Omental fat pad (tissue), 4 donors: Measurements from ENCODE around the gene RTL10. TPM values are rescaled to one million over a fixed set of nuclear protein-coding genes. Genes with fewer than 3 reads are reported as not detected.

ENCODE experiments used
- ATAC-seq: fragments of 150-250 bp; one replicate; pipeline ENCODE4 v1.9.1; 2016; ENCODE audit warnings: mild to moderate bottlenecking, moderate library complexity; ENCODE audit not compliant: low FRiP score
- DNase-seq: peaks from one replicate; pipeline ENCODE4 v3.0.0-alpha.2; 2019; ENCODE audit warnings: low spot score
- total RNA-seq, 4 donors: library from RNA; depleted of rRNA; stranded (reverse); fragments of >200 nt; gene quantifications; one replicate each; pipeline ENCODE4 v1.1.0, GENCODE V29; 2016
- TF ChIP-seq, protein P1 (sequence below), 3 donors: fragments of 450-650 bp; IDR thresholded peaks; one replicate each; pipeline ENCODE4 v1.5.1; 2016 to 2017; ENCODE audit warnings: antibody characterized with exemption in 3 of 3, mild to moderate bottlenecking in 3 of 3, moderate library complexity in 2 of 3

The RTL10 gene, protein sequence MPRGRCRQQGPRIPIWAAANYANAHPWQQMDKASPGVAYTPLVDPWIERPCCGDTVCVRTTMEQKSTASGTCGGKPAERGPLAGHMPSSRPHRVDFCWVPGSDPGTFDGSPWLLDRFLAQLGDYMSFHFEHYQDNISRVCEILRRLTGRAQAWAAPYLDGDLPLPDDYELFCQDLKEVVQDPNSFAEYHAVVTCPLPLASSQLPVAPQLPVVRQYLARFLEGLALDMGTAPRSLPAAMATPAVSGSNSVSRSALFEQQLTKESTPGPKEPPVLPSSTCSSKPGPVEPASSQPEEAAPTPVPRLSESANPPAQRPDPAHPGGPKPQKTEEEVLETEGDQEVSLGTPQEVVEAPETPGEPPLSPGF
- total RNA-seq = 10 to 100 TPM in 3 of 4 donors, 1 to 10 TPM in 1; 7.6 to 12.6 (median 10.4) TPM

DNA sequence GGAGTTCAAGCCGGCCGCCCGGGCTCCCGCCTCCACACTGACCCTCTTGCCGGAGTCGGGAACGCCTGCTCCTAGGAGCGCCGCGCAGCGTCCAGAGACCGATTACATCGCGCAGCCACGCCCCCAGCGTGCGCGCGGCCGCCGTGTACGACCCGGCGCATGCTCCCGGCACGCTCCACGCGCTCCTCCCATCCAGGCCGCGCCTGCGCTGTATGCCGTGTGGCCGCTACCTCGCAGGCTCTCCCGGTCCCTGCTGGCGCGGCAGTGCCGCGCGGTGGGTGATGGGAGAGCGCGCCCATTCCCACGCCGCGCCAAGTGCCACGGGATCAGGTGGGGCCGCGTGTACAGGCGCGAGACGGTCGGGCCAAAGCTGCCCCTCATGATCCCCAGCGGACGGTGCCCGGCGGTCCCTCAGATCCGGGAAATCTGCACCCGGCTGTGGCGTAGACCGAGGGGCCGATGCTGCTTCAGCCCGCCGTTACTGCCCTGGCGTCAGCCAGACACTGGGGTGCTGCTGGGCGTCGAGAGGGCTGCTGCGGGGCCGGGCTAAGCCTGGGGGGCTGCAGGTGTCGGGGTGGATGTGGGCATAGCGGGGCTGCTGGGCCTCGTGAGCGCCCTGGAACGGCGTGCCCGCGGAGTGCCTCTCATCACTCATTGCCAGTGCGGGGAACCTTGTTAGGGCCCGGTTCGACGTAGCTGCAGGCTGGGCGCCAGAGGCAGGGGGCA lies at the start of gene RTL10, which contains the start of gene GNB1L:
TSS of gene RTL10 (minus strand) at position 97 of the 726 bp plus-strand sequence. CDS start 2,613 bp downstream, outside the sequence.
TSS of gene GNB1L (minus strand) at position 97 of the 726 bp plus-strand sequence. CDS start 33,519 bp downstream, outside the sequence.
- ATAC-seq = peak; percentile 96
- DNase-seq = peak; percentile 79
- TF ChIP-seq, protein P1, sequence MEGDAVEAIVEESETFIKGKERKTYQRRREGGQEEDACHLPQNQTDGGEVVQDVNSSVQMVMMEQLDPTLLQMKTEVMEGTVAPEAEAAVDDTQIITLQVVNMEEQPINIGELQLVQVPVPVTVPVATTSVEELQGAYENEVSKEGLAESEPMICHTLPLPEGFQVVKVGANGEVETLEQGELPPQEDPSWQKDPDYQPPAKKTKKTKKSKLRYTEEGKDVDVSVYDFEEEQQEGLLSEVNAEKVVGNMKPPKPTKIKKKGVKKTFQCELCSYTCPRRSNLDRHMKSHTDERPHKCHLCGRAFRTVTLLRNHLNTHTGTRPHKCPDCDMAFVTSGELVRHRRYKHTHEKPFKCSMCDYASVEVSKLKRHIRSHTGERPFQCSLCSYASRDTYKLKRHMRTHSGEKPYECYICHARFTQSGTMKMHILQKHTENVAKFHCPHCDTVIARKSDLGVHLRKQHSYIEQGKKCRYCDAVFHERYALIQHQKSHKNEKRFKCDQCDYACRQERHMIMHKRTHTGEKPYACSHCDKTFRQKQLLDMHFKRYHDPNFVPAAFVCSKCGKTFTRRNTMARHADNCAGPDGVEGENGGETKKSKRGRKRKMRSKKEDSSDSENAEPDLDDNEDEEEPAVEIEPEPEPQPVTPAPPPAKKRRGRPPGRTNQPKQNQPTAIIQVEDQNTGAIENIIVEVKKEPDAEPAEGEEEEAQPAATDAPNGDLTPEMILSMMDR (IDR thresholded peaks at IDR 0.05) = no peak

DNA sequence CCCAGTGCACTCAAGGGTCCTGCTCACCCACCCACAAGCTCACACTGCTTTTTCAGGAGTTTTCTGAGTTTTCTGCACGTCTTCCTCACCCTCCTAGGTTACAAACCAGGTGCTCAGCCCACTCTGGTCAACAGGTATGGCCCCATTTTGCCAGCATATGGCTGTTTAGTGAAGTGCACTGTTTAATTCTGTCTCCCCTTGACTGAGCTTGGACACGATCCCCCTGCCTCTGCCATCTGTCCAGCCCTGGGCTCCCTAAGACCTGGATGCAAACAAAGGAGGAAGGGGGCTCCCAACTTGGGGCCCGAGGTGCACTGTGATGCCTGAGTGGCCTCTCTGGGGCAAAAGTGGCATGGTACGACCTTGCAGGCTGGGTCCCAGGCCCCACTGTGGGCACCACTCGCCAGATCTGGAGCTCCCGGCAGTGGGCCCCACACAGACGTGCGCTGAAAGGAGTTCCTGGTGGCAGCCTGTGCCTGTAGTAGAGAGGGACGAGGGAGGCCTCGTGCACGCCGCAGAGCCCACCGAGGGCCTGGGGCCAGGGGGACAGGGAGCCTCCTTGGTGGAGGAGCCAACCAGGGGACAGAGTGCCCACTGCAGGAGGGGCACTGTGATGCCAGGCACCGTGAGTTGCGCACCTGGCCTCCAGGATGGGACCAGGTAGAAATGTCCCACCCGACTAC lies 49.6 kb upstream of the RTL10 start:
- ATAC-seq (no peak), DNase-seq (no peak)
- TF ChIP-seq, protein P1 (IDR thresholded peaks at IDR 0.05) = no peak

DNA sequence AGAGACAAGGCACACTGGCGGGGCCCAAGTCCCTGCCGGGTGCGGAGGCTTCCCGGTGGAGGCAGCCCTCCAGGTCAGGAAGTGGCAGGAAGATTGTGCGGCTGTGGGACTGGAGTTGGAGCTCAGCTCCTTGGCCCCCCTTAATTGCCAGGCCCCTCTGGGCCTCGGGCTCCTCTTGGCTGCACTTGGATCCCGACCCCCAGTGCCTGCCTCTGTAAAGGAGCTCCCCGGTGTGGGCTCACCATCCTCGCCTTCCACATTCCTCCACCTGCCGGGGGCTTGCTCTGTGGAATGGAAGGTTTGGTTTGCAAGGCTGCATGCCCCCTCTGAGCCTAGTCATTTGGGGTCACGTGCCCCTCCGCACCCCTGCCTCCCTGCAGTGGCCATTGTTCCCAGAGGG lies 48.8 kb upstream of the RTL10 start:
- no peak for ATAC-seq
- no peak for DNase-seq
- TF ChIP-seq, protein P1 (IDR thresholded peaks at IDR 0.05) = no peak

DNA sequence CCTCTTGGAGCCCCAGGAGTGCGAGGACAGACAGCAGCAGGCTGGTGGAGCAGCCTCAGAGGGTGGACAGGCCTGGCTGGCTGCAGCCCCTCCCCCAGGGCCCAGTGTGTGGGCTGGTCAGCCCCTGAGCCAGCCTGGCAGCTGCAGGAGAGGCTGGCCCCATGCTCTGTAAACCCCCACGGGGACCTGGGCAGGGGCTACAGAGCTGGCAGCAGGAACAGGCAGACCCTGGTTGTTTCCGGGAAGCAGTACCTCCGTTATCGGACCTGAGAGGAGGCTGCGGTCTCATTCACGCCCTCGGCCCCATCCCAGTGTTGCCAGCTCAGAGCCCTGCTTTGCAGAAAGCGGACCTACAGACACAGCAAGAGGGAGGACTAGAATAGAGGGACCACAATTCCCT lies 48.4 kb upstream of the RTL10 start:
- ATAC-seq (no peak), DNase-seq (no peak)
- TF ChIP-seq, protein P1 (IDR thresholded peaks at IDR 0.05) = no peak

DNA sequence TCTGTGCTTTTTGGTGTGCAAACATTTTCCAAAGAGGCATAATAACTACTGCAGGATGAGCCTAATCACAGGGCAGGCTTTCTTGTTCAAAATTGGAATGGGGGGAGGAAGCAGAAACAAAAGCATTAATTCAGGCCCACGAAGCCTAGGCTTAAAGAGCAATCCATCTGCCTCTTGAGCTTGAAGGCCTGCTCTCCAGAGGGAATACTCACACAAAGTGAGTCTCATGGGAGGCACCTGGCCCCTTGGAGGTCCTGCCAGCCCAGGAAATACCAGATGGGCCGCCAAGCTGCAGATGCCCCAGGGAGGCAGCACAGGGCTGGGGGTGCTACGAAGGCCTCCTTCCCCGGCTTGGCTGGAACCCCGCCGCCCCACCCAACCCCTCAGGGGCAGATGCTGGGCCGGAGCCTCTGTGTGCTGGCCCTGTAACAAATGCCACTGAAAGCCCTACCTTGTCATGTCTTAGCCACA lies 47.6 kb upstream of the RTL10 start:
- DNase-seq (no peak), ATAC-seq (no peak)
- TF ChIP-seq, protein P1 (IDR thresholded peaks at IDR 0.05) = no peak

DNA sequence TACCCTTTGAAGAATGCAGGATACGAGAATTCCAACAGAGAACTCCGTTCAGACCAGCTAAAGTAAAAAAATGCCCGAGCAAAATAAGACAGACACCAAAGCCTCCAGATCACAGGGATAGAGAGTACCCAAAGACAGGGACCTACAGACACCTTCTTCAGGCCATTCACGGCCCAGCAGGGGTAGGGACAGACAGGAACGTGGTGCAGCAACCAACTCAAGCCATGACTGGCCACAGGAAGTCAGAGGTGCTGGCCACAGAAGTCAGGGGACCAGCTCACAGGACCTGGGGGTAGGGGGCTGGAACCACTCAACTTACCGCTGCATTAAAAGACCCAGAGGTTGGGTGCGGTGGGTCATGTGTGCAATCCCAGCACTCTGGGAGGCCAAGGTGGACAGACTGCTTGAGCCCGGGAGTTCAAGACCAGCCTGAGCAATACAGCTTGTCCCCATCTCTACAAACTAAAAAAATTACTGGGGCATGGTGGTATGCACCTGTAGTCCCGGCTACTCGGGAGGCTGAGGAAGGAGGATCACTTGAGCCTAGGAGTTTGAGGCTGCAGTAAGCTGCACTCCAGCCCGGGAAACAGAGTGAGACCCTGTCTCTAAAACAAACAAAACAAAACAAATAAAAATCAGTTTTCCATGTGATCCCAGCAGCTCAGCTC lies 47.0 kb upstream of the RTL10 start:
- ATAC-seq = no peak
- no peak for DNase-seq
- TF ChIP-seq, protein P1 (IDR thresholded peaks at IDR 0.05) = no peak
